ENCODE results near the gene BBS4.

DNA sequence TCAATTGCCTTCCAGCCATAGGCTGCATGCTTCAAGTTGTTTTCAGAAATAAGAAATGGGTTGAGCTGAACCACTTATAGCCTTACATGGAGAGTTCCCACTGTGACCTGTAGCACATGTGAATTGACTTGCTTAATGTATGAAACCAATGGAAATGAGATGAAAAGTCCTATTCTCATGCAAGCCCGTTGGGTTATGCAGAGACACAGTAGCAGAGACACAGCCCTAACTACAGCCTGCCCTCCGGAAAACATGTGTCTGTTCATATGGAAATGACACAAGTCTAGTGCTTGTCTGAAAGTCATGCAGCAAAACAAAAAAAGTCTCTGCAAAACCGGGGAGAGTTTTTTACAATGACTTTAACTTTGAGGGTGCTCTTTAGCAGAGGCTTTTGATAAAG, 14.5 kb upstream of the BBS4 start:
- TF ChIP-seq, protein P1, sequence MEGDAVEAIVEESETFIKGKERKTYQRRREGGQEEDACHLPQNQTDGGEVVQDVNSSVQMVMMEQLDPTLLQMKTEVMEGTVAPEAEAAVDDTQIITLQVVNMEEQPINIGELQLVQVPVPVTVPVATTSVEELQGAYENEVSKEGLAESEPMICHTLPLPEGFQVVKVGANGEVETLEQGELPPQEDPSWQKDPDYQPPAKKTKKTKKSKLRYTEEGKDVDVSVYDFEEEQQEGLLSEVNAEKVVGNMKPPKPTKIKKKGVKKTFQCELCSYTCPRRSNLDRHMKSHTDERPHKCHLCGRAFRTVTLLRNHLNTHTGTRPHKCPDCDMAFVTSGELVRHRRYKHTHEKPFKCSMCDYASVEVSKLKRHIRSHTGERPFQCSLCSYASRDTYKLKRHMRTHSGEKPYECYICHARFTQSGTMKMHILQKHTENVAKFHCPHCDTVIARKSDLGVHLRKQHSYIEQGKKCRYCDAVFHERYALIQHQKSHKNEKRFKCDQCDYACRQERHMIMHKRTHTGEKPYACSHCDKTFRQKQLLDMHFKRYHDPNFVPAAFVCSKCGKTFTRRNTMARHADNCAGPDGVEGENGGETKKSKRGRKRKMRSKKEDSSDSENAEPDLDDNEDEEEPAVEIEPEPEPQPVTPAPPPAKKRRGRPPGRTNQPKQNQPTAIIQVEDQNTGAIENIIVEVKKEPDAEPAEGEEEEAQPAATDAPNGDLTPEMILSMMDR (IDR thresholded peaks at IDR 0.05 in 8 of 11, conservative IDR thresholded peaks at IDR 0.05 in 3 of 11): no peak
- TF ChIP-seq POLR2AphosphoS5 (IDR thresholded peaks at IDR 0.05): no peak
